HG03159 (cell line): ENCODE measurements around the gene POMP.
"Not testable (repeated sequence)": the region's sequence is repeated elsewhere in the genome, so short reads cannot be mapped to it uniquely, and the experiment has no call there.

Experiments
- ATAC-seq: cut with Tn5 transposase; IDR thresholded peaks from one replicate; pipeline ENCODE4 v1.9.1; 2021; ENCODE audit warnings: mild to moderate bottlenecking, moderate library complexity; ENCODE audit not compliant: unreplicated experiment

Gene POMP

GRCh38 chr13:28636677-28637317 lies 22.1 kb upstream of the POMP start:
- ATAC-seq = no peak

- ATAC-seq = no peak
Measured at GRCh38 chr13:28637714-28638355, 21.1 kb upstream of the POMP start.

- ATAC-seq = no peak
Measured at GRCh38 chr13:28638756-28639155, 20.2 kb upstream of the POMP start.

- ATAC-seq = no peak
Measured at GRCh38 chr13:28640861-28641599, 17.9 kb upstream of the POMP start.

GRCh38 chr13:28641600-28641926 lies 17.4 kb upstream of the POMP start:
- ATAC-seq = no peak

- no peak for ATAC-seq
Measured at GRCh38 chr13:28650284-28650683, 8.6 kb upstream of the POMP start.

- ATAC-seq = no peak
Measured at GRCh38 chr13:28651810-28652401, 7.0 kb upstream of the POMP start.

GRCh38 chr13:28653111-28653510 lies 5.8 kb upstream of the POMP start:
- no peak for ATAC-seq

- ATAC-seq = no peak
Measured at GRCh38 chr13:28654276-28654675, 4.7 kb upstream of the POMP start.

GRCh38 chr13:28655561-28655960 lies 3.4 kb upstream of the POMP start:
- ATAC-seq = no peak

GRCh38 chr13:28657784-28658538 lies 969 bp upstream of the POMP start:
- ATAC-seq = peak; percentile 1

GRCh38 chr13:28658539-28658795 lies 463 bp upstream of the POMP start:
- ATAC-seq = peak; percentile 20

GRCh38 chr13:28659621-28659970 lies 666 bp downstream of the POMP start:
- peak; percentile 23 for ATAC-seq

- ATAC-seq = no peak
Measured at GRCh38 chr13:28666897-28667488, 8.1 kb downstream of the POMP start.

GRCh38 chr13:28671126-28671792 lies 12.3 kb downstream of the POMP start:
- no peak for ATAC-seq

- no peak for ATAC-seq
Measured at GRCh38 chr13:28678809-28679208, 19.9 kb downstream of the POMP start.

GRCh38 chr13:28679628-28680027 lies 20.7 kb downstream of the POMP start:
- no peak for ATAC-seq

- no peak for ATAC-seq
Measured at GRCh38 chr13:28680541-28680940, 21.6 kb downstream of the POMP start.

- not testable (repeated sequence) for ATAC-seq
Measured at GRCh38 chr13:28683169-28683568, 24.2 kb downstream of the POMP start.

GRCh38 chr13:28684257-28684656 lies 25.3 kb downstream of the POMP start:
- no peak for ATAC-seq

- ATAC-seq = no peak
Measured at GRCh38 chr13:28685114-28685513, 26.2 kb downstream of the POMP start.
